ENCODE data around the gene CD99.

DNA sequence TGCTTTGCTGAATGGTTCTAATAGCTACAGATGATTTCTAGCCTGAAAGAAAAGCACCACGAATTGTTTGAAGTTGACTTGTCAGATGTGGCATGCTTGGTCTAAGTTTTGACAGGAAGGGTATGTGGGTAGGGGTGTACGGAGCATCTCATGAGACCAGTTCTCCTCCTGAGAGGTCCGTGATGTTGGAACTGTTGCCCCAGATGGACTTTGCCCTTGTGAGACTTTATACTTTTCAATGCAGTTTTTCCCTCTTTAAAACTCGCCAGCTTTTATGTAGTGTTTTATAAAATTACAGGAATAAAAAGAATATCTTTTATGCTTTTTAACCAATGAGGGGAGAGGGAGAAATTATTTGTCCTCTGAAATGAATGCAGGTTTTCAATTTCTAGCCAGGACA lies 44.2 kb downstream of the CD99 start:
- TF ChIP-seq POLR2A (IDR thresholded peaks at IDR 0.05): no peak
- TF ChIP-seq, protein P1, sequence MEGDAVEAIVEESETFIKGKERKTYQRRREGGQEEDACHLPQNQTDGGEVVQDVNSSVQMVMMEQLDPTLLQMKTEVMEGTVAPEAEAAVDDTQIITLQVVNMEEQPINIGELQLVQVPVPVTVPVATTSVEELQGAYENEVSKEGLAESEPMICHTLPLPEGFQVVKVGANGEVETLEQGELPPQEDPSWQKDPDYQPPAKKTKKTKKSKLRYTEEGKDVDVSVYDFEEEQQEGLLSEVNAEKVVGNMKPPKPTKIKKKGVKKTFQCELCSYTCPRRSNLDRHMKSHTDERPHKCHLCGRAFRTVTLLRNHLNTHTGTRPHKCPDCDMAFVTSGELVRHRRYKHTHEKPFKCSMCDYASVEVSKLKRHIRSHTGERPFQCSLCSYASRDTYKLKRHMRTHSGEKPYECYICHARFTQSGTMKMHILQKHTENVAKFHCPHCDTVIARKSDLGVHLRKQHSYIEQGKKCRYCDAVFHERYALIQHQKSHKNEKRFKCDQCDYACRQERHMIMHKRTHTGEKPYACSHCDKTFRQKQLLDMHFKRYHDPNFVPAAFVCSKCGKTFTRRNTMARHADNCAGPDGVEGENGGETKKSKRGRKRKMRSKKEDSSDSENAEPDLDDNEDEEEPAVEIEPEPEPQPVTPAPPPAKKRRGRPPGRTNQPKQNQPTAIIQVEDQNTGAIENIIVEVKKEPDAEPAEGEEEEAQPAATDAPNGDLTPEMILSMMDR (IDR thresholded peaks at IDR 0.05): no peak

Data from body of pancreas (tissue), 4 donors.